Measurements from ENCODE around the gene BAK1.
A peak's percentile ranks its signal among the peaks of the same experiment; 100 is the strongest.

BAK1 gene

GRCh38 chr6:33592280-33592594, 12.2 kb upstream of the BAK1 start:
- Histone ChIP-seq H3K27me3 (ENCODE audit: control insufficient read depth in 1 of 2, insufficient read depth in 1 of 2, low read length in 2 of 2) (no peaks in the 10 kb centered on the region), H3K23ac (ENCODE audit: low read length in 2 of 2) (no peak overlapping the region), H2AK5ac (ENCODE audit: low read length, severe bottlenecking) (peak overlapping the region; percentile 53), H3K9ac (ENCODE audit: low read length) (no peak overlapping the region), H2BK120ac (ENCODE audit: low read depth, low read length) (no peak overlapping the region), H3K14ac (ENCODE audit: low read length in 2 of 2) (no peak overlapping the region), H3K4me1 (ENCODE audit: control insufficient read depth, insufficient read depth, low read depth, low read length) (peaks cover 37% of the 10 kb centered on the region), H3K27ac (ENCODE audit: low read length, poor library complexity, severe bottlenecking) (no peak overlapping the region), H2BK5ac (ENCODE audit: low read depth, low read length, poor library complexity, severe bottlenecking) (no peak overlapping the region), H3K79me1 (replicated peaks; ENCODE audit: low read length, poor library complexity, severe bottlenecking) (no peaks in the 10 kb centered on the region), H2BK12ac (ENCODE audit: low read length in 2 of 2) (peak overlapping the region; percentile 31 to 51), H3K4ac (ENCODE audit: low read depth in 1 of 2, low read length in 2 of 2) (no peak overlapping the region), H2BK15ac (ENCODE audit: low read depth, poor library complexity, severe bottlenecking) (peak overlapping the region; percentile 15), H4K8ac (ENCODE audit: low read length) (peak overlapping the region; percentile 38), H3K9me3 (ENCODE audit: control insufficient read depth, low read length) (no peaks in the 10 kb centered on the region), H3K4me3 (ENCODE audit: insufficient read depth in 1 of 2, low read depth in 1 of 2, low read length in 2 of 2) (no peak overlapping the region), H4K91ac (ENCODE audit: low read length) (peak overlapping the region; percentile 11), H3K36me3 (ENCODE audit: control insufficient read depth in 1 of 2, insufficient read depth in 2 of 2, low read depth in 1 of 2, low read length in 2 of 2) (no peaks in the 10 kb centered on the region), H2AFZ (ENCODE audit: low read depth, low read length) (no peak overlapping the region), H3K18ac (ENCODE audit: low read depth in 1 of 2, low read length in 2 of 2) (peak overlapping the region in 1 of 2 experiments; percentile 71), H3K4me2 (ENCODE audit: low read length, poor library complexity, severe bottlenecking) (no peak overlapping the region)
- 82% methylated on average over 7 of the region's 7 CpGs for WGBS
- DNase-seq, result no peak

- no peak overlapping the region for H2BK5ac ChIP-seq (ENCODE audit: low read depth, low read length, poor library complexity, severe bottlenecking)
- H3K27ac ChIP-seq (ENCODE audit: low read length, poor library complexity, severe bottlenecking), result peak overlapping the region; percentile 93
- H2BK12ac ChIP-seq (ENCODE audit: low read length in 2 of 2), result peak overlapping the region in 1 of 2 experiments; percentile 2
- peak overlapping the region; percentile 53 for H2BK15ac ChIP-seq (ENCODE audit: low read depth, poor library complexity, severe bottlenecking)
- H3K4me1 ChIP-seq (ENCODE audit: control insufficient read depth, insufficient read depth, low read depth, low read length), result peaks cover 37% of the 10 kb centered on the region
- no peak overlapping the region for H2BK120ac ChIP-seq (ENCODE audit: low read depth, low read length)
- H3K18ac ChIP-seq (ENCODE audit: low read depth in 1 of 2, low read length in 2 of 2), result no peak overlapping the region
- no peaks in the 10 kb centered on the region for H3K9me3 ChIP-seq (ENCODE audit: control insufficient read depth, low read length)
- H3K9ac ChIP-seq (ENCODE audit: low read length), result peak overlapping the region; percentile 72
- H3K4me3 ChIP-seq (ENCODE audit: insufficient read depth in 1 of 2, low read depth in 1 of 2, low read length in 2 of 2), result no peak overlapping the region
- peak overlapping the region; percentile 67 for H2AK5ac ChIP-seq (ENCODE audit: low read length, severe bottlenecking)
- no peak for DNase-seq
- 96% methylated on average over 7 of the region's 9 CpGs for WGBS
- H4K8ac ChIP-seq (ENCODE audit: low read length), result no peak overlapping the region
- peak overlapping the region; percentile 53 for H4K91ac ChIP-seq (ENCODE audit: low read length)
- H3K4ac ChIP-seq (ENCODE audit: low read depth in 1 of 2, low read length in 2 of 2), result no peak overlapping the region
- H3K23ac ChIP-seq (ENCODE audit: low read length in 2 of 2), result no peak overlapping the region
- H3K36me3 ChIP-seq (ENCODE audit: control insufficient read depth in 1 of 2, insufficient read depth in 2 of 2, low read depth in 1 of 2, low read length in 2 of 2), result no peaks in the 10 kb centered on the region
- H2AFZ ChIP-seq (ENCODE audit: low read depth, low read length), result no peak overlapping the region
- no peaks in the 10 kb centered on the region for H3K79me1 ChIP-seq (replicated peaks; ENCODE audit: low read length, poor library complexity, severe bottlenecking)
- H3K4me2 ChIP-seq (ENCODE audit: low read length, poor library complexity, severe bottlenecking), result no peak overlapping the region
- no peaks in the 10 kb centered on the region for H3K27me3 ChIP-seq (ENCODE audit: control insufficient read depth in 1 of 2, insufficient read depth in 1 of 2, low read length in 2 of 2)
- no peak overlapping the region for H3K14ac ChIP-seq (ENCODE audit: low read length in 2 of 2)
Observed at GRCh38 chr6:33591424-33592032, 11.5 kb upstream of the BAK1 start.

DNA sequence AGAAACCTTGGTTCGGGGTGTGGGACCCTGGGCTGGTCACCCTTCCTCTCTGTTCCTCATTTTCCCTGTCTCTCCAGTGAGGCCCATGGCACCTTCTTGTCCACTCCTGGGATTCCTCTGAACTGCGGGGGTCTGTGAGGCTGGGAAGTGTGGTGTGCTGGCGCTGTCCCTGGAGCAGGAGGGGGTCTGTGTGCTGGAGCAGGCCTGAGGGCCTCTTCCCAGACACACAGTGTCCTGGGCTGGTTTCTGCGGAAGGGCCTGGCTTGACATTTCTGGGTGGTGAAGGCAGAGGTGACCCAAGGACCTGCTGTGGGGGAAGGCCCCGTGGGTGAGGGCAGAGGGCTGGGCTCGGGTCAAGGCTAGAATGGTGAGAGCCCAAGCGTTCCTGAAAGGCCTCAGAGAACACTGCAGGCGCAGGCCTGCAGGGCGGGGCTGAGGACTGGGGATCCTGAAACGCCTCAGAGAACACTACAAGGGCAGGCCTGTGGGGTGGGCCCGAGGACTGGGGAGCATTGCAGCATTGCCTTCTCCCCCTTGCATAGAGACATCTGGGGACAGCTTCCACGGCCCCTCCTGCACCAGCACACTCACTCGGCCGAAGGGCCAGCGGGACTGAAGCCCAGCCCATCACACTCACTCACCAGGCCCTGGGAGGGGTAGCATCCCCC, 10.6 kb upstream of the BAK1 start:
- Histone ChIP-seq H2BK12ac (ENCODE audit: low read length in 2 of 2) (peak overlapping the region; percentile 23 to 89), H2BK15ac (ENCODE audit: low read depth, poor library complexity, severe bottlenecking) (no peak overlapping the region), H2BK120ac (ENCODE audit: low read depth, low read length) (peak overlapping the region; percentile 20), H2BK5ac (ENCODE audit: low read depth, low read length, poor library complexity, severe bottlenecking) (peak overlapping the region; percentile 89), H2AK5ac (ENCODE audit: low read length, severe bottlenecking) (peak overlapping the region; percentile 84), H3K4ac (ENCODE audit: low read depth in 1 of 2, low read length in 2 of 2) (peak overlapping the region; percentile 73 to 85), H3K23ac (ENCODE audit: low read length in 2 of 2) (no peak overlapping the region), H3K79me1 (replicated peaks; ENCODE audit: low read length, poor library complexity, severe bottlenecking) (no peaks in the 10 kb centered on the region), H3K4me3 (ENCODE audit: insufficient read depth in 1 of 2, low read depth in 1 of 2, low read length in 2 of 2) (no peak overlapping the region), H2AFZ (ENCODE audit: low read depth, low read length) (peak overlapping the region; percentile 55), H3K9me3 (ENCODE audit: control insufficient read depth, low read length) (no peaks in the 10 kb centered on the region), H3K14ac (ENCODE audit: low read length in 2 of 2) (peak overlapping the region in 1 of 2 experiments; percentile 80), H3K4me2 (ENCODE audit: low read length, poor library complexity, severe bottlenecking) (no peak overlapping the region), H4K91ac (ENCODE audit: low read length) (peak overlapping the region; percentile 74), H3K18ac (ENCODE audit: low read depth in 1 of 2, low read length in 2 of 2) (peak overlapping the region; percentile 52 to 86), H4K8ac (ENCODE audit: low read length) (peak overlapping the region; percentile 88), H3K27ac (ENCODE audit: low read length, poor library complexity, severe bottlenecking) (peak overlapping the region; percentile 93), H3K4me1 (ENCODE audit: control insufficient read depth, insufficient read depth, low read depth, low read length) (peaks cover 40% of the 10 kb centered on the region), H3K27me3 (ENCODE audit: control insufficient read depth in 1 of 2, insufficient read depth in 1 of 2, low read length in 2 of 2) (no peaks in the 10 kb centered on the region), H3K36me3 (ENCODE audit: control insufficient read depth in 1 of 2, insufficient read depth in 2 of 2, low read depth in 1 of 2, low read length in 2 of 2) (no peaks in the 10 kb centered on the region), H3K9ac (ENCODE audit: low read length) (peak overlapping the region; percentile 72)
- 43% methylated on average over 14 of the region's 15 CpGs for WGBS
- DNase-seq, result no peak

- H3K18ac ChIP-seq (ENCODE audit: low read depth in 1 of 2, low read length in 2 of 2), result peak overlapping the region; percentile 23 to 86
- WGBS, result 43% methylated on average over 9 of the region's 9 CpGs
- H2BK5ac ChIP-seq (ENCODE audit: low read depth, low read length, poor library complexity, severe bottlenecking), result peak overlapping the region; percentile 89
Observed at GRCh38 chr6:33589731-33590530, 9.9 kb upstream of the BAK1 start.

More at GRCh38 chr6:33589731-33590530, 9.9 kb upstream of the BAK1 start:
- Histone ChIP-seq H3K14ac (ENCODE audit: low read length in 2 of 2) (no peak overlapping the region), H3K27me3 (ENCODE audit: control insufficient read depth in 1 of 2, insufficient read depth in 1 of 2, low read length in 2 of 2) (no peaks in the 10 kb centered on the region), H3K23ac (ENCODE audit: low read length in 2 of 2) (no peak overlapping the region), H3K36me3 (ENCODE audit: control insufficient read depth in 1 of 2, insufficient read depth in 2 of 2, low read depth in 1 of 2, low read length in 2 of 2) (no peaks in the 10 kb centered on the region), H2AFZ (ENCODE audit: low read depth, low read length) (peak overlapping the region; percentile 87), H3K4ac (ENCODE audit: low read depth in 1 of 2, low read length in 2 of 2) (peak overlapping the region; percentile 73 to 85), H3K79me1 (replicated peaks; ENCODE audit: low read length, poor library complexity, severe bottlenecking) (no peaks in the 10 kb centered on the region), H2AK5ac (ENCODE audit: low read length, severe bottlenecking) (peak overlapping the region; percentile 49), H3K27ac (ENCODE audit: low read length, poor library complexity, severe bottlenecking) (peak overlapping the region; percentile 93), H4K91ac (ENCODE audit: low read length) (peak overlapping the region; percentile 74), H2BK12ac (ENCODE audit: low read length in 2 of 2) (peak overlapping the region; percentile 50 to 89), H4K8ac (ENCODE audit: low read length) (peak overlapping the region; percentile 88), H3K4me1 (ENCODE audit: control insufficient read depth, insufficient read depth, low read depth, low read length) (peaks cover 40% of the 10 kb centered on the region), H3K4me3 (ENCODE audit: insufficient read depth in 1 of 2, low read depth in 1 of 2, low read length in 2 of 2) (peak overlapping the region in 1 of 2 experiments; percentile 42), H2BK15ac (ENCODE audit: low read depth, poor library complexity, severe bottlenecking) (peak overlapping the region; percentile 68), H3K9me3 (ENCODE audit: control insufficient read depth, low read length) (no peaks in the 10 kb centered on the region), H3K4me2 (ENCODE audit: low read length, poor library complexity, severe bottlenecking) (no peak overlapping the region), H2BK120ac (ENCODE audit: low read depth, low read length) (peak overlapping the region; percentile 20), H3K9ac (ENCODE audit: low read length) (peak overlapping the region; percentile 78)
- peak; percentile 84 for DNase-seq

All from mesenchymal stem cell (in vitro differentiated cells and primary cell).